Heart left ventricle (tissue), 13 donors: Measurements from ENCODE around the gene TMEM270.

Source experiments
- POLR2A ChIP-seq, 2 donors: fragments of 450-650 bp; IDR thresholded peaks; one replicate each; pipeline ENCODE4 v1.6.1; 2017; ENCODE audit warnings: antibody characterized with exemption in 2 of 2, mild to moderate bottlenecking in 2 of 2, moderate library complexity in 2 of 2
- TF ChIP-seq, protein P1 (sequence below), 12 donors: fragments of 200-600 bp; sonication (generic) in 4 of 12; IDR thresholded peaks; one replicate each; pipeline versions ENCODE4 v1.5.0 to v1.8.0; 2018 to 2022; ENCODE audit warnings: antibody characterized with exemption in 12 of 12, mild to moderate bottlenecking in 5 of 12
- donor health status: ischemic (EF 13 %, LVEDD 7.1; RV severe dilation, severe dysfunction).
- donor health status: DM: no; HTN: yes; CAD: no.
- donor health status: DM: no; HTN: no; CAD: no.
- donor health status: ischemic (EF 25% LVEDD 6.9; RV normal size, moderate dysfunction).
- donor health status: ischemic (EF 25% LVEDD 5.7; RV mildly dilated, moderate dysfunction).
- donor health status: ischemic (EF 35%, LVEDD 5.7; RV mildly dilated, moderate dysfunction).
- donor health status: nonischemic (EF 11% LVEDD 7.7; RV severe dilation, severe dysfunction).
- donor health status: DM: yes; HTN: yes; CAD: no.
- donor health status: PGD.
- donor health status: ischemic (EF 29% LVEDD 5.4; RV normal size, mild dysfunction).
- donor health status: nonischemic (EF 23%, LVEDD 6.1; RV moderate dilation, normal function).

DNA sequence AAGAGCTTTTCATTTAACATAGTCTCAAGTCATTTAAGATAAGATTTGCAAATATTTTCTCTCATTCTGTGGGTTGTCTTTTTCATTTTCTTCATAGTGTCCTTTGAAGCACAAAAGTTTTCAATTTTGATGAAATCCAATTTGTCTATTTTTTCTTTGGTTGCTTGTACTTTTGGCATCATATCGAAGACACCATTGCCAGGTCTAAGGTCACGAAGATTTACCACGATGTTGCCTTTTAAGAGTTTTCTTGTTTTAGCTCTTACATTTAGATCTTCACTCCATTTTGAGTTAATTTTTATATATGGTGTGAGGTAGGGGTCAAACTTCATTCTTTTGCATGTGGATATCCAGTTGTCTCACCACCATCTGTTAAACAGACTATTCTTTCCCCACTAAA, 34.7 kb downstream of the TMEM270 start:
- TF ChIP-seq POLR2A (IDR thresholded peaks at IDR 0.05) = no peak
- TF ChIP-seq, protein P1, sequence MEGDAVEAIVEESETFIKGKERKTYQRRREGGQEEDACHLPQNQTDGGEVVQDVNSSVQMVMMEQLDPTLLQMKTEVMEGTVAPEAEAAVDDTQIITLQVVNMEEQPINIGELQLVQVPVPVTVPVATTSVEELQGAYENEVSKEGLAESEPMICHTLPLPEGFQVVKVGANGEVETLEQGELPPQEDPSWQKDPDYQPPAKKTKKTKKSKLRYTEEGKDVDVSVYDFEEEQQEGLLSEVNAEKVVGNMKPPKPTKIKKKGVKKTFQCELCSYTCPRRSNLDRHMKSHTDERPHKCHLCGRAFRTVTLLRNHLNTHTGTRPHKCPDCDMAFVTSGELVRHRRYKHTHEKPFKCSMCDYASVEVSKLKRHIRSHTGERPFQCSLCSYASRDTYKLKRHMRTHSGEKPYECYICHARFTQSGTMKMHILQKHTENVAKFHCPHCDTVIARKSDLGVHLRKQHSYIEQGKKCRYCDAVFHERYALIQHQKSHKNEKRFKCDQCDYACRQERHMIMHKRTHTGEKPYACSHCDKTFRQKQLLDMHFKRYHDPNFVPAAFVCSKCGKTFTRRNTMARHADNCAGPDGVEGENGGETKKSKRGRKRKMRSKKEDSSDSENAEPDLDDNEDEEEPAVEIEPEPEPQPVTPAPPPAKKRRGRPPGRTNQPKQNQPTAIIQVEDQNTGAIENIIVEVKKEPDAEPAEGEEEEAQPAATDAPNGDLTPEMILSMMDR (IDR thresholded peaks at IDR 0.05) = no peak
